ENCODE results near the gene FAM117A. TPM values are rescaled to one million over a fixed set of nuclear protein-coding genes. Genes with fewer than 3 reads are reported as not detected.

FAM117A gene
- total RNA-seq (10 to 100 TPM in 6 of 9 donors, 1 to 10 TPM in 3; 4.6 to 16.3 (median 11.2) TPM), polyA plus RNA-seq (1 to 10 TPM; 4.6 to 9.6 (median 6.0) TPM)
- long read RNA-seq, donor 1, partial matches to known transcripts = 0 of 1 reads
- long read RNA-seq, donor 1, other reads (novel, unspliced or antisense) = 0 of 1 reads
- long read RNA-seq, donor 2, partial matches to known transcripts = 0 of 2 reads
- long read RNA-seq, donor 2, other reads (novel, unspliced or antisense) = 0 of 2 reads
- long read RNA-seq, donor 3, partial matches to known transcripts = 0 of 1 reads
- long read RNA-seq, donor 3, other reads (novel, unspliced or antisense) = 0 of 1 reads
- long read RNA-seq, donor 4 = 0 reads
- long read RNA-seq, donor 5, transcript FAM117A-201 (8 exons, 2,365 nt) = major isoform, 20 of 23 reads
- long read RNA-seq, donor 5, partial matches to known transcripts = 1 of 23 reads
- long read RNA-seq, donor 5, other reads (novel, unspliced or antisense) = 1 of 23 reads
- long read RNA-seq, donor 6, partial matches to known transcripts = 1 of 2 reads
- long read RNA-seq, donor 6, other reads (novel, unspliced or antisense) = 1 of 2 reads
- long read RNA-seq, donor 7 = 0 reads
- long read RNA-seq, donor 8, partial matches to known transcripts = 0 of 2 reads
- long read RNA-seq, donor 8, other reads (novel, unspliced or antisense) = 0 of 2 reads
- long read RNA-seq, donor 9, partial matches to known transcripts = 0 of 8 reads
- long read RNA-seq, donor 9, other reads (novel, unspliced or antisense) = 8 of 8 reads
- long read RNA-seq, donor 10 = 0 reads

- peak; percentile 96 to 99 (median 98) for DNase-seq
- TF ChIP-seq CTCF (IDR thresholded peaks at IDR 0.05) = no peak
- peak; percentile 49 to 65 for TF ChIP-seq POLR2A (IDR thresholded peaks at IDR 0.05)
- H3K27ac ChIP-seq = peak within 1 kb of the TSS in 3 of 5 donors; percentile 20 to 46 (median 22)
- no peaks in the 10 kb centered on the region for H3K36me3 ChIP-seq (replicated peaks in 1 of 2)
- 0 to 2% (median 1%) methylated on average over 18 to 52 of the region's 53 CpGs for WGBS, 4 donors
- H3K27me3 ChIP-seq = no peaks in the 10 kb centered on the region
- intact Hi-C loops (cut with DNase I) = no loop called here
- H3K9me3 ChIP-seq (replicated peaks in 1 of 3) = no peaks in the 10 kb centered on the region
- peaks cover 3 to 4% of the 10 kb centered on the region in 2 donors for H3K4me1 ChIP-seq (replicated peaks in 1 of 2)
- peak within 1 kb of the TSS in 3 of 4 donors; percentile 15 to 88 (median 74) for H3K4me3 ChIP-seq
Observed at GRCh38 chr17:49763735-49764558, at the start of gene FAM117A. TSS of gene FAM117A (minus strand) at chr17:49764131. CDS start at chr17:49764087, 44 bp downstream.

- Histone ChIP-seq H3K27me3 (no peaks in the 10 kb centered on the region), H3K4me3 (no peak overlapping the region), H3K4me1 (replicated peaks in 1 of 2) (peaks cover 0 to 4% of the 10 kb centered on the region in 2 donors), H3K9me3 (replicated peaks in 1 of 3) (no peaks in the 10 kb centered on the region), H3K27ac (no peak overlapping the region), H3K36me3 (replicated peaks in 1 of 2) (peaks cover 0 to 70% of the 10 kb centered on the region in 2 donors)
- 80 to 89% (median 81%) methylated on average over 4 of the region's 4 CpGs for WGBS, 4 donors
- TF ChIP-seq CTCF (IDR thresholded peaks at IDR 0.05) (no peak), POLR2A (IDR thresholded peaks at IDR 0.05) (no peak)
- intact Hi-C loops (cut with DNase I) = no loop called here
- no peak for DNase-seq
Observed at GRCh38 chr17:49809056-49809455, 45.1 kb upstream of the FAM117A start.

GRCh38 chr17:49798738-49799137 is 34.8 kb upstream of the FAM117A start:
- H3K4me3 ChIP-seq = no peak overlapping the region
- H3K27ac ChIP-seq = peak overlapping the region in 4 of 5 donors; percentile 5 to 61 (median 38)
- TF ChIP-seq CTCF (IDR thresholded peaks at IDR 0.05) (no peak), POLR2A (IDR thresholded peaks at IDR 0.05) (no peak)
- intact Hi-C loops (cut with DNase I) = loop anchor here in 1 of 2 donors (10.0 kb wide), 1 partner anchor 46 kb away; the partner anchor contains the start of gene TAC4
- H3K27me3 ChIP-seq = no peaks in the 10 kb centered on the region
- no peaks in the 10 kb centered on the region for H3K9me3 ChIP-seq (replicated peaks in 1 of 3)
- peaks cover 0 to 62% of the 10 kb centered on the region in 2 donors for H3K36me3 ChIP-seq (replicated peaks in 1 of 2)
- peaks cover 11 to 14% of the 10 kb centered on the region in 2 donors for H3K4me1 ChIP-seq (replicated peaks in 1 of 2)
- 79 to 93% (median 85%) methylated on average over 2 of the region's 2 CpGs for WGBS, 4 donors
- DNase-seq = no peak

All from adrenal gland (tissue), 19 donors.